IgD-negative memory B cell (primary cell): ENCODE measurements around the gene MPND. TPM values are rescaled to one million over a fixed set of nuclear protein-coding genes. Genes with fewer than 3 reads are reported as not detected.
A peak's percentile ranks its signal among the peaks of the same experiment; 100 is the strongest.

Source experiments
- H3K27ac Mint-ChIP-seq, 3 donors: one replicate each; pipeline ENCODE4 v1.8.0; 2020 to 2022; ENCODE audit warnings: mild to moderate bottlenecking in 3 of 3, mixed read lengths in 3 of 3, moderate library complexity in 1 of 3
- H3K27me3 Mint-ChIP-seq: one replicate; pipeline ENCODE4 v1.8.0; 2021; ENCODE audit warnings: mixed read lengths
- H3K36me3 Mint-ChIP-seq: one replicate; pipeline ENCODE4 v1.8.0; 2020; ENCODE audit warnings: mild to moderate bottlenecking, mixed read lengths
- H3K4me1 Mint-ChIP-seq, 3 donors: one replicate each; pipeline ENCODE4 v1.8.0; 2020 to 2022; ENCODE audit warnings: mixed read lengths in 3 of 3, mild to moderate bottlenecking in 1 of 3
- H3K4me3 Mint-ChIP-seq, 4 donors: one replicate each; pipeline ENCODE4 v1.8.0; 2020 to 2022; ENCODE audit warnings: mild to moderate bottlenecking in 4 of 4, mixed read lengths in 4 of 4, moderate library complexity in 3 of 4
- H3K9me3 Mint-ChIP-seq, 3 donors: one replicate each; pipeline ENCODE4 v1.8.0; 2020 to 2021; ENCODE audit warnings: mixed read lengths in 3 of 3, mild to moderate bottlenecking in 1 of 3
- polyA plus RNA-seq: library from polyadenylated mRNA; unstranded; fragments of 300-500 nt; fragmentation: Illumina TruSeq; gene quantifications from one replicate; pipeline ENCODE4 v1.2.3, GENCODE V29; 2021

MPND gene
- polyA plus RNA-seq, 1 donor from 2014 or later, result 9.7 TPM

- Mint-ChIP-seq H3K4me3 (no peak overlapping the region), H3K9me3 (no peaks in the 10 kb centered on the region), H3K27me3 (no peaks in the 10 kb centered on the region), H3K27ac (no peak overlapping the region), H3K4me1 (peaks cover 2 to 12% (median 9%) of the 10 kb centered on the region in 3 donors), H3K36me3 (no peaks in the 10 kb centered on the region)
These were observed 20.4 kb downstream of the MPND start for GRCh38 chr19:4363571-4364304.

GRCh38 chr19:4365341-4365740, 22.0 kb downstream of the MPND start:
- H3K27me3 Mint-ChIP-seq, result no peaks in the 10 kb centered on the region
- peaks cover 12 to 20% (median 15%) of the 10 kb centered on the region in 3 donors for H3K4me1 Mint-ChIP-seq
- no peak overlapping the region for H3K27ac Mint-ChIP-seq
- H3K9me3 Mint-ChIP-seq, result no peaks in the 10 kb centered on the region
- no peaks in the 10 kb centered on the region for H3K36me3 Mint-ChIP-seq
- no peak overlapping the region for H3K4me3 Mint-ChIP-seq

- H3K9me3 Mint-ChIP-seq, result no peaks in the 10 kb centered on the region
- H3K27ac Mint-ChIP-seq, result peak overlapping the region in 2 of 3 donors; percentile 16 to 95
- H3K27me3 Mint-ChIP-seq, result no peaks in the 10 kb centered on the region
- H3K4me1 Mint-ChIP-seq, result peaks cover 12 to 26% (median 19%) of the 10 kb centered on the region in 3 donors
- H3K4me3 Mint-ChIP-seq, result peak overlapping the region in 1 of 4 donors; percentile 20
- H3K36me3 Mint-ChIP-seq, result no peaks in the 10 kb centered on the region
These were observed 22.7 kb downstream of the MPND start for GRCh38 chr19:4365791-4366665.

- H3K36me3 Mint-ChIP-seq, result no peaks in the 10 kb centered on the region
- no peaks in the 10 kb centered on the region for H3K9me3 Mint-ChIP-seq
- H3K4me1 Mint-ChIP-seq, result peaks cover 12 to 26% (median 23%) of the 10 kb centered on the region in 3 donors
- no peaks in the 10 kb centered on the region for H3K27me3 Mint-ChIP-seq
- peak overlapping the region in 2 of 3 donors; percentile 57 to 95 for H3K27ac Mint-ChIP-seq
- peak overlapping the region in 1 of 4 donors; percentile 91 for H3K4me3 Mint-ChIP-seq
These were observed 23.4 kb downstream of the MPND start for GRCh38 chr19:4366666-4367335.

- Mint-ChIP-seq H3K36me3 (no peaks in the 10 kb centered on the region), H3K4me1 (peaks cover 12 to 26% (median 23%) of the 10 kb centered on the region in 3 donors), H3K27me3 (no peaks in the 10 kb centered on the region), H3K27ac (peak overlapping the region; percentile 57 to 96 (median 95)), H3K4me3 (peak overlapping the region in 1 of 4 donors; percentile 91), H3K9me3 (no peaks in the 10 kb centered on the region)
These were observed 24.0 kb downstream of the MPND start for GRCh38 chr19:4367336-4367723.

GRCh38 chr19:4367781-4368127, 24.4 kb downstream of the MPND start:
- H3K27me3 Mint-ChIP-seq, result no peaks in the 10 kb centered on the region

GRCh38 chr19:4368128-4368820, 24.9 kb downstream of the MPND start:
- peaks cover 12 to 26% (median 26%) of the 10 kb centered on the region in 3 donors for H3K4me1 Mint-ChIP-seq
- H3K4me3 Mint-ChIP-seq, result peak overlapping the region; percentile 13 to 91 (median 83)
- no peaks in the 10 kb centered on the region for H3K9me3 Mint-ChIP-seq
- peak overlapping the region; percentile 57 to 96 (median 95) for H3K27ac Mint-ChIP-seq
- H3K27me3 Mint-ChIP-seq, result no peaks in the 10 kb centered on the region
- H3K36me3 Mint-ChIP-seq, result no peaks in the 10 kb centered on the region

More at GRCh38 chr19:4367781-4368127, 24.4 kb downstream of the MPND start:
- peak overlapping the region; percentile 13 to 91 (median 83) for H3K4me3 Mint-ChIP-seq
- H3K36me3 Mint-ChIP-seq, result no peaks in the 10 kb centered on the region
- H3K9me3 Mint-ChIP-seq, result no peaks in the 10 kb centered on the region
- H3K27ac Mint-ChIP-seq, result peak overlapping the region; percentile 57 to 96 (median 95)
- peaks cover 12 to 26% (median 25%) of the 10 kb centered on the region in 3 donors for H3K4me1 Mint-ChIP-seq

GRCh38 chr19:4369109-4369887, 25.9 kb downstream of the MPND start:
- peaks cover 18 to 30% (median 30%) of the 10 kb centered on the region in 3 donors for H3K4me1 Mint-ChIP-seq
- no peaks in the 10 kb centered on the region for H3K27me3 Mint-ChIP-seq
- peak overlapping the region; percentile 80 to 91 (median 90) for H3K4me3 Mint-ChIP-seq
- peak overlapping the region; percentile 57 to 96 (median 95) for H3K27ac Mint-ChIP-seq
- H3K36me3 Mint-ChIP-seq, result no peaks in the 10 kb centered on the region
- no peaks in the 10 kb centered on the region for H3K9me3 Mint-ChIP-seq

GRCh38 chr19:4369888-4370260, 26.5 kb downstream of the MPND start:
- H3K27me3 Mint-ChIP-seq, result no peaks in the 10 kb centered on the region
- no peaks in the 10 kb centered on the region for H3K36me3 Mint-ChIP-seq
- H3K27ac Mint-ChIP-seq, result peak overlapping the region; percentile 57 to 96 (median 95)
- peaks cover 18 to 30% (median 30%) of the 10 kb centered on the region in 3 donors for H3K4me1 Mint-ChIP-seq
- H3K9me3 Mint-ChIP-seq, result no peaks in the 10 kb centered on the region
- peak overlapping the region; percentile 80 to 91 (median 90) for H3K4me3 Mint-ChIP-seq

- Mint-ChIP-seq H3K27ac (peak overlapping the region; percentile 27 to 95 (median 78)), H3K27me3 (no peaks in the 10 kb centered on the region), H3K4me3 (peak overlapping the region; percentile 80 to 91 (median 90)), H3K9me3 (no peaks in the 10 kb centered on the region), H3K4me1 (peaks cover 21 to 32% (median 32%) of the 10 kb centered on the region in 3 donors), H3K36me3 (no peaks in the 10 kb centered on the region)
These were observed 27.2 kb downstream of the MPND start for GRCh38 chr19:4370418-4371041.

GRCh38 chr19:4371247-4372164, 28.1 kb downstream of the MPND start:
- peaks cover 31 to 42% (median 41%) of the 10 kb centered on the region in 3 donors for H3K4me1 Mint-ChIP-seq
- peak overlapping the region in 3 of 4 donors; percentile 65 to 91 (median 85) for H3K4me3 Mint-ChIP-seq
- peak overlapping the region; percentile 27 to 95 (median 78) for H3K27ac Mint-ChIP-seq
- no peaks in the 10 kb centered on the region for H3K36me3 Mint-ChIP-seq
- H3K9me3 Mint-ChIP-seq, result no peaks in the 10 kb centered on the region
- peaks cover 2% of the 10 kb centered on the region for H3K27me3 Mint-ChIP-seq

- H3K36me3 Mint-ChIP-seq, result no peaks in the 10 kb centered on the region
These were observed 29.0 kb downstream of the MPND start for GRCh38 chr19:4372165-4373012.

More at GRCh38 chr19:4372165-4373012, 29.0 kb downstream of the MPND start:
- H3K4me1 Mint-ChIP-seq, result peaks cover 37 to 49% (median 40%) of the 10 kb centered on the region in 3 donors
- H3K27me3 Mint-ChIP-seq, result peaks cover 2% of the 10 kb centered on the region
- peak overlapping the region in 2 of 4 donors; percentile 17 to 52 for H3K4me3 Mint-ChIP-seq
- peak overlapping the region in 1 of 3 donors; percentile 56 for H3K27ac Mint-ChIP-seq
- H3K9me3 Mint-ChIP-seq, result no peaks in the 10 kb centered on the region
